HG03066 (cell line): ENCODE measurements around the gene TBX20.
"Not testable (repeated sequence)": the region's sequence is repeated elsewhere in the genome, so short reads cannot be mapped to it uniquely, and the experiment has no call there.

Experiments
- ATAC-seq: cut with Tn5 transposase; IDR thresholded peaks from one replicate; pipeline ENCODE4 v1.9.1; 2021; ENCODE audit warnings: low read depth; ENCODE audit not compliant: unreplicated experiment

TBX20 gene

DNA sequence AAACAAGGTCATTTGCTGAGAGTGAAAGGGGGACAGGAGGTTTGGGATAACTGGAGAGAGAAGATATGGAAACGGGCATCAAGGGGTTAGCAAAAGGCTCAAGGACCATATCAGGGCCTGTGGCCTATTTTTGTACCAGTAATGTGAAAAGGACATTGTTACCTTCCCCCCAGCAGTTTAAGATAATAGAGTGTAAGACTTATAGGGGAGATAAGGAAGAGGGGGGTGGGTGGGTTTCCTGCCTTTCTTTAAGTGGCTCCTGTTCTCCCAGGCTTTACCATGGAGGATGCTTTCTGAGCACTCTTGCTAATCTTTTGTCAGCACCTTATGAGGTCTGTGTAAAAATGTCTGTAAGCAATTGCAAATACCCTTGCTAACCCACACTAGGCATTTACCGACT is 80.7 kb downstream of the TBX20 start:
- not testable (repeated sequence) for ATAC-seq

DNA sequence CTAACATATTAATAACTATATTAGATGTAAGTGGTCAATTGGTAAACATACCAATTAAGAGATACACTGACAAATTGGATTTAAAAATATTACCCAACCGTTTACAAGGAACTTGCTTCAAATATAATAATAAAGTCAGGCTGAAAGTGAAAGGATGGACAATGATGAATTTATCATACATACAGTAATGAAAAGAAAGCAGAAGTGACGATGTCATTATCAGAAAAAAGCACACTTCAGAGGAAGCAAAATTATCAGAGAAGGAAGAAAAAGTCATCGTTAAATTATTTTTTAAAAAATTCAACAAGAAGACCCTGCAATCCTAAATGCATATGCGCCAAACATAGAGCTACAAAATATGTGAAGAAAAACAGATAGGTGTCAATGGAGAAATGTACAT is 81.8 kb downstream of the TBX20 start:
- ATAC-seq, result not testable (repeated sequence)

DNA sequence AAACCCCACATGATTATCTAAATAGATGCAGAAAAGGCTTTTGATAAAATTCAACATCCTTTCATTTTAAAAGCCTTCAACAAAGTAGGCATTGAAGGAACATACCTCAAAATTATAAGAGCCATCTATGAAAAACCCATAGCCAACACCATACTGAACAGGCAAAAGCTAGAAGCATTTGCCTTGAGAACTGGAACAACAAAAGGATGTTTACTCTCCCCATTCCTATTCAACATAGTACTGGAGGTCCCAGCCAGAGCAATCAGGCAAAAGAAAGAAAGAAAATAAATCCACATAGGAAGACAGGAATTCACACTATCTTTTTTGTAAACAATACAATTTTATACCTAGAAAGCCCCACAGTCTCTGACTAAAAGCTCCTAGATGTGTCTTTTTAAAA is 86.2 kb downstream of the TBX20 start:
- ATAC-seq, result not testable (repeated sequence)

DNA sequence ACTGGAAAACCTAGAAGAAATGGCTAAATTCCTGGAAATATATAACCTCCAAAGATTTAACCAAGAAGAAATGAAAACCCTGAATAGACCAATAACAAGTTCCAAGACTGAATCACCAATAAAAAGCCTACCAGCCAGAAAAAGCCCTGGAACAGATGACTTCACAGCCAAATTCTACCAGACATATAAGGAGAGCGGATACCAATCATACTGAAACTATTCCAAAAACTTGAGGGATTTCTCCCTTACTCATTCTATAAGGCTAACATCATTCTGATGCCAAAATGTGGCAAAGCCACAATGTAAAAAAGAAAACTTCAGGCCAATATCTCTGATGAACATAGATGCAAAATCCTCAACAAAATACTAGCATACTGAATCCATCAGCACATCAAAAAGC is 86.7 kb downstream of the TBX20 start:
- ATAC-seq, result not testable (repeated sequence)

DNA sequence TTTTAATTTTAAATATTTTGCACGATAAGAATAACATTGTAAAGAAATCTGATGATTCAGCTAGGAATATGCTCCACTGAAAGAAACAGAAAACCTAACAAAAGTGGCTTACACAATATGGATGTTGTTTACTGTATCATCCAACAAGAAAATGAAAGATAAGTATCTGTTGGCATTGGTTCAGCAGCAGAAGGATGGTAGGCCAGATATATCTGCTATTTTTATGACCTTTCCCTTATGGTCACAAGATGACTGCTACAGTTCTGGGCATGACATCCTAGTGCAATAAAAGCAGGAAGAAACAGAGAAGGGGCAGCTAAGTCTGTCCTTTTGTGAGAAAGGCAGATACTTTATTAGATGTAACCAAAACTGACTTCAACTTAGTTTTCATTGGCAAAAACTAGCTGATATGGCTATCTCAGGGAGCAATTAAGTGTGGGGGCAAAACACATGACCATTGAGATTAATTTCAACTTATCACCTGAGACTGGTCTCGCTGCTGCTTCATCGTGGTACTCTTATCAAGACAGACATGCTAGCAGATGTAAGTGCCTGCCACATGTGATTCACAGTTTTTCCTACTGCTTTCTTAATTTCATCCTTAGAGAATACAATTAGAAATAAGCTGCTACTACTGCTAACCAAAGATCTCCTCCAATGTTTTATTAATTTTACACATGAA is 92.7 kb downstream of the TBX20 start:
- not testable (repeated sequence) for ATAC-seq
